Small intestine (tissue), 7 donors: ENCODE measurements around the gene KCNK5. TPM values are rescaled to one million over a fixed set of nuclear protein-coding genes. Genes with fewer than 3 reads are reported as not detected.
A peak's percentile ranks its signal among the peaks of the same experiment; 100 is the strongest.

Source experiments
- DNase-seq, 2 donors: peaks; one replicate each; pipeline versions ENCODE4 v3.0.0 to v3.0.0-alpha.2; 2013
- FAIRE-seq: peaks from 2 replicates; lab custom pipeline; 2012; peaks lifted over from hg19 to GRCh38; lab: Jason Lieb, UNC
- H3K27ac ChIP-seq, 3 donors: one replicate each; pipeline ENCODE4 v1.5.1; 2013; ENCODE audit warnings: low read length in 2 of 3, mild to moderate bottlenecking in 2 of 3, control low read depth in 1 of 3, inconsistent platforms in 1 of 3, low read depth in 1 of 3, moderate library complexity in 1 of 3
- H3K27me3 ChIP-seq, 3 donors: one replicate each; pipeline ENCODE4 v1.6.1; 2013; ENCODE audit warnings: low read length in 3 of 3, inconsistent platforms in 1 of 3; ENCODE audit not compliant: control insufficient read depth in 3 of 3, insufficient read depth in 3 of 3
- H3K36me3 ChIP-seq, 3 donors: one replicate each; pipeline ENCODE4 v1.6.1; 2013; ENCODE audit warnings: low read length in 3 of 3, inconsistent platforms in 1 of 3, low read depth in 1 of 3, mild to moderate bottlenecking in 1 of 3, moderate library complexity in 1 of 3; ENCODE audit not compliant: control insufficient read depth in 3 of 3, insufficient read depth in 2 of 3
- H3K4me1 ChIP-seq, 3 donors: one replicate each; pipeline ENCODE4 v1.6.1; 2013; ENCODE audit warnings: low read length in 2 of 3, inconsistent platforms in 1 of 3, low read depth in 1 of 3, mild to moderate bottlenecking in 1 of 3, moderate library complexity in 1 of 3; ENCODE audit not compliant: control insufficient read depth in 3 of 3, insufficient read depth in 2 of 3
- H3K4me3 ChIP-seq, 3 donors: one replicate each; pipeline ENCODE4 v1.5.1; 2013; ENCODE audit warnings: low read length in 3 of 3, control low read depth in 1 of 3, inconsistent platforms in 1 of 3, low read depth in 1 of 3, mild to moderate bottlenecking in 1 of 3, moderate library complexity in 1 of 3
- H3K9me3 ChIP-seq, 2 donors: one replicate each; pipeline ENCODE4 v1.6.1; 2013; ENCODE audit warnings: low read depth in 1 of 2, low read length in 1 of 2; ENCODE audit not compliant: control insufficient read depth in 2 of 2, insufficient read depth in 1 of 2
- WGBS, 3 donors: extraction: QIAGEN DNeasy Blood & Tissue Kit; methylation state at CpG; one replicate each; pipeline ENCODE4 v1.1.7; 2013; 5-methylcytosine and 5-hydroxymethylcytosine counted together
- polyA plus RNA-seq, 4 donors: library from polyadenylated mRNA; stranded (reverse) in 3 of 4; unstranded in 1 of 4; fragments of 200-250 nt in 3 of 4; fragments of 120-200 nt in 1 of 4; gene quantifications; one replicate each; pipeline versions ENCODE4 v1.2.1 to v1.2.3, GENCODE V29; 2013
- donor health status: healthy with polysubstance abuse.
- donor health status: control.
- donor health status: control.
- donor health status: Bipolar disorder and iron deficiency.
- donor health status: healthy.

Gene KCNK5
- polyA plus RNA-seq, 4 donors, result 29.9 to 44.1 (median 41.3) TPM

- Histone ChIP-seq H3K27me3 (no peaks in the 10 kb centered on the region), H3K27ac (peak overlapping the region; percentile 74 to 98 (median 83)), H3K4me3 (peak overlapping the region in 2 of 3 donors; percentile 93 to 94), H3K4me1 (peaks cover 14 to 55% (median 21%) of the 10 kb centered on the region in 3 donors), H3K9me3 (no peaks in the 10 kb centered on the region), H3K36me3 (peaks cover 0 to 30% (median 0%) of the 10 kb centered on the region in 3 donors)
- no peak for FAIRE-seq
- DNase-seq, result peak in 1 of 2 donors; percentile 81
- WGBS, 3 donors, result 25 to 50% (median 38%) methylated on average over 6 of the region's 6 CpGs
Measured at GRCh38 chr6:39225946-39226437, 3.3 kb downstream of the KCNK5 start.

- Histone ChIP-seq H3K27me3 (no peaks in the 10 kb centered on the region), H3K4me1 (peaks cover 14 to 56% (median 21%) of the 10 kb centered on the region in 3 donors), H3K27ac (peak overlapping the region; percentile 74 to 98 (median 83)), H3K4me3 (no peak overlapping the region), H3K36me3 (peaks cover 0 to 33% (median 0%) of the 10 kb centered on the region in 3 donors), H3K9me3 (no peaks in the 10 kb centered on the region)
- DNase-seq (peak; percentile 81 to 85), FAIRE-seq (no peak)
- 29 to 64% (median 45%) methylated on average over 4 of the region's 4 CpGs for WGBS, 3 donors
Measured at GRCh38 chr6:39225543-39225942, 3.7 kb downstream of the KCNK5 start.

GRCh38 chr6:39224523-39225182 is 4.6 kb downstream of the KCNK5 start:
- H3K4me1 ChIP-seq, result peaks cover 21 to 63% (median 26%) of the 10 kb centered on the region in 3 donors
- H3K36me3 ChIP-seq, result peaks cover 0 to 41% (median 4%) of the 10 kb centered on the region in 3 donors
- peak overlapping the region; percentile 46 to 98 (median 83) for H3K27ac ChIP-seq
- H3K27me3 ChIP-seq, result no peaks in the 10 kb centered on the region
- H3K4me3 ChIP-seq, result no peak overlapping the region
- 54 to 63% (median 61%) methylated on average over 5 of the region's 5 CpGs for WGBS, 3 donors
- H3K9me3 ChIP-seq, result no peaks in the 10 kb centered on the region
- DNase-seq, result peak; percentile 78 to 96
- FAIRE-seq, result no peak

- H3K27ac ChIP-seq, result peak overlapping the region in 2 of 3 donors; percentile 49 to 83
- no peak overlapping the region for H3K4me3 ChIP-seq
- no peaks in the 10 kb centered on the region for H3K27me3 ChIP-seq
- H3K36me3 ChIP-seq, result peaks cover 0 to 46% (median 4%) of the 10 kb centered on the region in 3 donors
- H3K9me3 ChIP-seq, result no peaks in the 10 kb centered on the region
- DNase-seq (no peak), FAIRE-seq (no peak)
- WGBS, 3 donors, result 53 to 73% (median 63%) methylated on average over 2 of the region's 2 CpGs
- peaks cover 22 to 69% (median 29%) of the 10 kb centered on the region in 3 donors for H3K4me1 ChIP-seq
Measured at GRCh38 chr6:39224011-39224410, 5.3 kb downstream of the KCNK5 start.

GRCh38 chr6:39223555-39223954 is 5.7 kb downstream of the KCNK5 start:
- Histone ChIP-seq H3K4me3 (no peak overlapping the region), H3K4me1 (peaks cover 26 to 73% (median 29%) of the 10 kb centered on the region in 3 donors), H3K36me3 (peaks cover 0 to 50% (median 4%) of the 10 kb centered on the region in 3 donors), H3K9me3 (no peaks in the 10 kb centered on the region), H3K27ac (peak overlapping the region in 1 of 3 donors; percentile 1), H3K27me3 (no peaks in the 10 kb centered on the region)
- DNase-seq, result no peak
- FAIRE-seq, result no peak
- 52 to 70% (median 60%) methylated on average over 3 of the region's 3 CpGs for WGBS, 3 donors

- H3K27ac ChIP-seq, result no peak overlapping the region
- H3K27me3 ChIP-seq, result no peaks in the 10 kb centered on the region
- H3K4me3 ChIP-seq, result no peak overlapping the region
- H3K36me3 ChIP-seq, result peaks cover 0 to 55% (median 4%) of the 10 kb centered on the region in 3 donors
- FAIRE-seq (no peak), DNase-seq (peak in 1 of 2 donors; percentile 3)
- 87 to 91% (median 89%) methylated on average over 5 of the region's 5 CpGs for WGBS, 3 donors
- peaks cover 26 to 78% (median 29%) of the 10 kb centered on the region in 3 donors for H3K4me1 ChIP-seq
- no peaks in the 10 kb centered on the region for H3K9me3 ChIP-seq
Measured at GRCh38 chr6:39223061-39223460, 6.2 kb downstream of the KCNK5 start.

GRCh38 chr6:39221779-39222641 is 7.3 kb downstream of the KCNK5 start:
- Histone ChIP-seq H3K9me3 (no peaks in the 10 kb centered on the region), H3K4me1 (peaks cover 26 to 89% (median 27%) of the 10 kb centered on the region in 3 donors), H3K27ac (peak overlapping the region in 1 of 3 donors; percentile 53), H3K27me3 (no peaks in the 10 kb centered on the region), H3K4me3 (no peak overlapping the region), H3K36me3 (peaks cover 0 to 63% (median 4%) of the 10 kb centered on the region in 3 donors)
- FAIRE-seq (no peak), DNase-seq (no peak)
- 70 to 72% (median 71%) methylated on average over 7 of the region's 7 CpGs for WGBS, 3 donors

- Histone ChIP-seq H3K36me3 (peaks cover 0 to 69% (median 4%) of the 10 kb centered on the region in 3 donors), H3K9me3 (no peaks in the 10 kb centered on the region), H3K27ac (peak overlapping the region in 1 of 3 donors; percentile 53), H3K4me1 (peaks cover 26 to 88% (median 30%) of the 10 kb centered on the region in 3 donors), H3K4me3 (no peak overlapping the region), H3K27me3 (no peaks in the 10 kb centered on the region)
- 77 to 89% (median 77%) methylated on average over 3 of the region's 3 CpGs for WGBS, 3 donors
- DNase-seq (no peak), FAIRE-seq (no peak)
Measured at GRCh38 chr6:39221115-39221514, 8.2 kb downstream of the KCNK5 start.
